Stomach (tissue), 9 donors: Measurements from ENCODE around the gene AQP12B. TPM values are rescaled to one million over a fixed set of nuclear protein-coding genes. Genes with fewer than 3 reads are reported as not detected.

Source experiments
- DNase-seq, 2 donors: peaks; one replicate each; pipeline versions ENCODE4 v3.0.0 to v3.0.0-alpha.2; 2013 to 2019
- H3K27ac ChIP-seq, 5 donors: fragments of 200-600 bp in 4 of 5; sonication (generic) in 4 of 5; one replicate each; pipeline ENCODE4 v1.5.1; 2013 to 2019; ENCODE audit warnings: mild to moderate bottlenecking in 1 of 5, moderate library complexity in 1 of 5
- H3K27me3 ChIP-seq, 3 donors: fragments of 200-600 bp; sonication (generic); one replicate each; pipeline ENCODE4 v1.5.1; 2017 to 2019; ENCODE audit warnings: mixed run types in 1 of 3
- H3K36me3 ChIP-seq, 4 donors: fragments of 200-600 bp; sonication (generic); 1 replicate in 3 of 4; 2 replicates in 1 of 4; pipeline ENCODE4 v1.5.1; 2016 to 2019
- H3K4me1 ChIP-seq, 4 donors: fragments of 200-600 bp; sonication (generic); one replicate each; pipeline ENCODE4 v1.5.1; 2016 to 2019
- H3K4me3 ChIP-seq, 4 donors: fragments of 200-600 bp; sonication (generic) in 3 of 4; one replicate each; pipeline ENCODE4 v1.5.1; 2016 to 2019; ENCODE audit warnings: mild to moderate bottlenecking in 1 of 4
- H3K9me3 ChIP-seq, 4 donors: fragments of 200-600 bp; sonication (generic); one replicate each; pipeline ENCODE4 v1.5.1; 2016 to 2019
- CTCF ChIP-seq, 7 experiments: fragments of 450-650 bp in 4 of 7; fragments of 200-600 bp in 3 of 7; sonication (generic) in 3 of 7; IDR thresholded peaks; one replicate each; pipeline ENCODE4 v1.5.1; 2016 to 2019; ENCODE audit warnings: antibody characterized with exemption in 7 of 7, control low read depth in 2 of 7, mild to moderate bottlenecking in 1 of 7
- EP300 ChIP-seq: sonication (generic); formaldehyde crosslinking; IDR thresholded peaks from one replicate; pipeline ENCODE4 v1.6.1; 2017; ENCODE audit warnings: antibody characterized with exemption
- POLR2A ChIP-seq, 4 donors: fragments of 450-650 bp; IDR thresholded peaks; one replicate each; pipeline ENCODE4 v1.6.1; 2016; ENCODE audit warnings: antibody characterized with exemption in 4 of 4, control low read depth in 2 of 4, mild to moderate bottlenecking in 1 of 4, moderate library complexity in 1 of 4
- POLR2AphosphoS5 ChIP-seq, 3 donors: sonication (generic); formaldehyde crosslinking; IDR thresholded peaks; one replicate each; pipeline ENCODE4 v1.6.1; 2016; ENCODE audit warnings: antibody characterized with exemption in 3 of 3
- WGBS, 5 donors: extraction: QIAGEN DNeasy Blood & Tissue Kit in 3 of 5; methylation state at CpG; one replicate each; pipeline versions ENCODE4 v1.1.5 to v1.1.7; 2013 to 2018; 5-methylcytosine and 5-hydroxymethylcytosine counted together
- intact Hi-C: fragments of 100-400 bp; cut with DNase I; formaldehyde crosslinking; loops from one replicate; pipeline ENCODE4 v1.15.1; 2023; ENCODE audit warnings: low total_unique reads
- polyA plus RNA-seq, 3 donors: library from polyadenylated mRNA; stranded (reverse); fragments of 200-250 nt; gene quantifications; one replicate each; pipeline ENCODE4 v1.2.3, GENCODE V29; 2013
- total RNA-seq, 5 donors: library from RNA; depleted of rRNA; stranded (reverse); fragments of >200 nt; gene quantifications; one replicate each; pipeline versions ENCODE4 v1.1.0 to v1.2.3, GENCODE V29; 2014 to 2016
- donor health status: healthy with polysubstance abuse.
- donor health status: Bipolar disorder and iron deficiency.
- donor health status: healthy.

The AQP12B gene
- total and polyA plus RNA-seq, 8 donors: 0.46 to 0.89 TPM; not detected in 6

- DNase-seq: no peak
- WGBS, 5 donors: 76 to 79% (median 76%) methylated on average over 22 to 26 of the region's 26 CpGs
- Histone ChIP-seq H3K27ac (no peak overlapping the region), H3K9me3 (no peaks in the 10 kb centered on the region), H3K4me3 (no peak overlapping the region), H3K4me1 (no peaks in the 10 kb centered on the region), H3K36me3 (no peaks in the 10 kb centered on the region), H3K27me3 (peaks cover 0 to 10% (median 0%) of the 10 kb centered on the region in 3 donors)
- intact Hi-C loops: no loop called here
- TF ChIP-seq CTCF (IDR thresholded peaks at IDR 0.05): no peak
Measured at GRCh38 chr2:240713928-240714746, 31.5 kb upstream of the AQP12B start.

GRCh38 chr2:240713071-240713927, 30.6 kb upstream of the AQP12B start:
- H3K27ac ChIP-seq: no peak overlapping the region
- 80 to 85% (median 84%) methylated on average over 16 to 25 of the region's 25 CpGs for WGBS, 5 donors
- no peaks in the 10 kb centered on the region for H3K9me3 ChIP-seq
- H3K4me1 ChIP-seq: no peaks in the 10 kb centered on the region
- no peak overlapping the region for H3K4me3 ChIP-seq
- H3K27me3 ChIP-seq: peaks cover 0 to 10% (median 0%) of the 10 kb centered on the region in 3 donors
- H3K36me3 ChIP-seq: no peaks in the 10 kb centered on the region
- TF ChIP-seq CTCF (IDR thresholded peaks at IDR 0.05): no peak
- no peak for TF ChIP-seq EP300
- TF ChIP-seq POLR2AphosphoS5 (IDR thresholded peaks at IDR 0.05): no peak
- no peak for TF ChIP-seq POLR2A (IDR thresholded peaks at IDR 0.05)
- DNase-seq: no peak
- intact Hi-C loops: no loop called here

- no peaks in the 10 kb centered on the region for H3K4me1 ChIP-seq
- no peak overlapping the region for H3K4me3 ChIP-seq
- intact Hi-C loops: no loop called here
- no peak overlapping the region for H3K27ac ChIP-seq
- WGBS, 5 donors: 85 to 91% (median 87%) methylated on average over 8 to 9 of the region's 9 CpGs
- TF ChIP-seq POLR2A (IDR thresholded peaks at IDR 0.05) (no peak), CTCF (IDR thresholded peaks at IDR 0.05) (no peak), POLR2AphosphoS5 (IDR thresholded peaks at IDR 0.05) (no peak), EP300 (no peak)
- H3K36me3 ChIP-seq: no peaks in the 10 kb centered on the region
- peaks cover 0 to 15% (median 0%) of the 10 kb centered on the region in 3 donors for H3K27me3 ChIP-seq
- no peaks in the 10 kb centered on the region for H3K9me3 ChIP-seq
- no peak for DNase-seq
Measured at GRCh38 chr2:240712121-240712520, 29.4 kb upstream of the AQP12B start.

GRCh38 chr2:240711701-240712100, 29.0 kb upstream of the AQP12B start:
- Histone ChIP-seq H3K9me3 (no peaks in the 10 kb centered on the region), H3K27ac (no peak overlapping the region), H3K36me3 (no peaks in the 10 kb centered on the region), H3K27me3 (peaks cover 0 to 15% (median 0%) of the 10 kb centered on the region in 3 donors), H3K4me1 (no peaks in the 10 kb centered on the region), H3K4me3 (no peak overlapping the region)
- TF ChIP-seq POLR2AphosphoS5 (IDR thresholded peaks at IDR 0.05) (no peak), EP300 (no peak), POLR2A (IDR thresholded peaks at IDR 0.05) (no peak), CTCF (IDR thresholded peaks at IDR 0.05) (no peak)
- intact Hi-C loops: no loop called here
- no peak for DNase-seq
- WGBS, 5 donors: 65 to 85% (median 71%) methylated on average over 2 to 5 of the region's 5 CpGs
